ENCODE data around the gene BLCAP. TPM values are rescaled to one million over a fixed set of nuclear protein-coding genes. Genes with fewer than 3 reads are reported as not detected.
"Not testable (repeated sequence)": the region's sequence is repeated elsewhere in the genome, so short reads cannot be mapped to it uniquely, and the experiment has no call there.

BLCAP gene
- polyA plus RNA-seq, 1 donor from 2014 or later: 112 TPM

DNA sequence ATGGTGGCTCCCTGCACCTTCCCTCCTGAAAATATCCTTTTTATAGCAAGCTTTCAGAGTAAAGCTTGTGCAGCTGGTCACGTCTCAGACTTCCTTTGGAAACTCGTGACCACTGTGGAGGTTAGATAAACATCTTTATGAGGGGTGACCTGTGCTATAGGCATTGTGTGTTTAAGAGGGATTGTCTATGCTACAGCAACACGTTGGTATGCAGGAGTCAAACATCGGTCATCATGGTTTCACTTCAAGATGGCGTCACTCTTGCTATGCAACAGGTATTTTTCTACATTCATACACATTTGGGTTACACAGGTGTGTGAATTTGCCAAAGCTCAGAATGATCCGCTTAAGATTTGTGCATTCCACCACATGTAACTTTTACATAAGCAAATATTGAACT lies 14.6 kb upstream of the BLCAP start:
- peaks cover 0 to 3% (median 0%) of the 10 kb centered on the region in 3 donors for H3K9me3 Mint-ChIP-seq
- no peaks in the 10 kb centered on the region for H3K4me1 Mint-ChIP-seq
- H3K27me3 Mint-ChIP-seq: peaks cover 6% of the 10 kb centered on the region
- H3K4me3 Mint-ChIP-seq: no peak overlapping the region
- no peaks in the 10 kb centered on the region for H3K36me3 Mint-ChIP-seq
- no peak overlapping the region for H3K27ac Mint-ChIP-seq

DNA sequence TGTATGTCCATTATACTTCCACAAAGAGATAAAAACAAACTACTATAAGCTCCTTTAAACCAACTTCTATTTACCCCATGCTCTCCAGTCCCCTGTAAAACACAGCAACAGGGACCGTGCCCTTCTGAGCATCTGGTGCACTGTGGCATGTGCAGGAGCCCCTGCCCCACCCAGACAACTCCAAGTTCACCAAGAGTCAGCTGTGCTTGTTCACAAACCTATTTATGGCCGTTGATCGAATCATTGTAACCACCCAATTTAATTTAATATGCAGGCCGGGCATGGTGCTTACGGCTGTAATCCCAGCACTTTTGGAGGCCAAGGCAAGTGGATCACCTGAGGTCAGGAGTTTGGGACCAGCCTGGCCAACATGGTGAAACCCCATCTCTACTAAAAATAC lies 13.7 kb upstream of the BLCAP start:
- peaks cover 2% of the 10 kb centered on the region for H3K27me3 Mint-ChIP-seq
- H3K4me1 Mint-ChIP-seq: no peaks in the 10 kb centered on the region
- no peak overlapping the region for H3K4me3 Mint-ChIP-seq
- H3K27ac Mint-ChIP-seq: no peak overlapping the region
- H3K36me3 Mint-ChIP-seq: no peaks in the 10 kb centered on the region
- peaks cover 0 to 3% (median 0%) of the 10 kb centered on the region in 3 donors for H3K9me3 Mint-ChIP-seq

GRCh38 chr20:37540838-37541237 lies 13.2 kb upstream of the BLCAP start:
- not testable (repeated sequence) for H3K27me3 Mint-ChIP-seq, H3K4me1 Mint-ChIP-seq, H3K27ac Mint-ChIP-seq, H3K4me3 Mint-ChIP-seq, H3K9me3 Mint-ChIP-seq, H3K36me3 Mint-ChIP-seq

GRCh38 chr20:37540001-37540400 lies 12.3 kb upstream of the BLCAP start:
- Mint-ChIP-seq H3K4me1 (no peaks in the 10 kb centered on the region), H3K27ac (no peak overlapping the region), H3K27me3 (no peaks in the 10 kb centered on the region), H3K9me3 (no peaks in the 10 kb centered on the region), H3K36me3 (no peaks in the 10 kb centered on the region), H3K4me3 (no peak overlapping the region)

GRCh38 chr20:37539424-37539823 lies 11.7 kb upstream of the BLCAP start:
- no peaks in the 10 kb centered on the region for H3K27me3 Mint-ChIP-seq
- H3K27ac Mint-ChIP-seq: no peak overlapping the region

GRCh38 chr20:37538003-37538402 lies 10.3 kb upstream of the BLCAP start:
- H3K27me3 Mint-ChIP-seq: no peaks in the 10 kb centered on the region
- peaks cover 0 to 6% (median 4%) of the 10 kb centered on the region in 3 donors for H3K4me1 Mint-ChIP-seq
- no peak overlapping the region for H3K27ac Mint-ChIP-seq
- no peaks in the 10 kb centered on the region for H3K36me3 Mint-ChIP-seq
- no peak overlapping the region for H3K4me3 Mint-ChIP-seq
- H3K9me3 Mint-ChIP-seq: no peaks in the 10 kb centered on the region

More at GRCh38 chr20:37539424-37539823, 11.7 kb upstream of the BLCAP start:
- H3K36me3 Mint-ChIP-seq: no peaks in the 10 kb centered on the region
- H3K4me3 Mint-ChIP-seq: no peak overlapping the region
- H3K4me1 Mint-ChIP-seq: peaks cover 0 to 4% (median 4%) of the 10 kb centered on the region in 3 donors
- H3K9me3 Mint-ChIP-seq: no peaks in the 10 kb centered on the region

GRCh38 chr20:37537505-37537904 lies 9.8 kb upstream of the BLCAP start:
- Mint-ChIP-seq H3K9me3 (no peaks in the 10 kb centered on the region), H3K27ac (no peak overlapping the region), H3K4me3 (no peak overlapping the region), H3K27me3 (no peaks in the 10 kb centered on the region), H3K36me3 (no peaks in the 10 kb centered on the region), H3K4me1 (peaks cover 0 to 6% (median 4%) of the 10 kb centered on the region in 3 donors)

GRCh38 chr20:37535443-37536132 lies 7.9 kb upstream of the BLCAP start:
- Mint-ChIP-seq H3K27ac (no peak overlapping the region), H3K4me3 (no peak overlapping the region), H3K4me1 (peaks cover 0 to 6% (median 4%) of the 10 kb centered on the region in 3 donors), H3K27me3 (no peaks in the 10 kb centered on the region), H3K9me3 (no peaks in the 10 kb centered on the region), H3K36me3 (no peaks in the 10 kb centered on the region)

DNA sequence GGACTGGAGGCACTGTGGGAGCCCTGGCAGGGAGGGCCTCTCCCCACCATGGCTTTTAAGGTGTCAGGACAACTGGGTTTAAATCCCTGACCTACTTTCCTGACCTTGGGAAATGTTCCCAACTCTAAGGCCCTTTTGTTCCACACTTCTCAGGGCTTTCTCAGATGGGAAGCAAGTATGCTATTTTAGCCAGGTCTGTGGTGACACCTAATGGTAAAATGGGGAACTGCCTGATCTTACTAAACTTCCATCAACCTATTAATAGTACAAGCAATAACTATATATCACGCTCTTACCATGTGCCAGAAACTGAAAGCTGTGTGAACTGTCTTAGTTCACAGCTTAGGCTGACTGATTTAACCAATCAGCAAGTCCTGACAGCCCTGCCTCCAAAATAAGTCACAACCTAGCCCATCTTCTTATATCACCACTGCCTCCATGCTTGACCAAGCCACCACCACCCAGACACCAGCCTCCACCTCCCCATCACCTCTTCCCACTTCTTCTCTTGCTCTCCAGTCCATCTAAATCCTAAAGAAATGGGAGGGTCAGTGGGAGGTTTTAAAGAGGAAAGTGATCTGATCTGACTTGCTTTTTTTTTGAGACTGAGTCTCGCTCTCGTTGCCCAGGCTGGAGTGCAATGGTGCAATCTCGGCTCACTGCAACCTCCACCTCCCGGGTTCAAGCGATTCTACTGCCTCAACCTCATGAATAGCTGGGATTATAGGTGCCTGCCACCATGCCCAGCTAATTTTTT lies 6.9 kb upstream of the BLCAP start:
- Mint-ChIP-seq H3K27me3 (no peaks in the 10 kb centered on the region), H3K4me3 (peak overlapping the region in 2 of 4 donors; percentile 31 to 45), H3K4me1 (peaks cover 0 to 6% (median 4%) of the 10 kb centered on the region in 3 donors), H3K9me3 (no peaks in the 10 kb centered on the region), H3K27ac (peak overlapping the region in 2 of 3 donors; percentile 28 to 84), H3K36me3 (no peaks in the 10 kb centered on the region)

DNA sequence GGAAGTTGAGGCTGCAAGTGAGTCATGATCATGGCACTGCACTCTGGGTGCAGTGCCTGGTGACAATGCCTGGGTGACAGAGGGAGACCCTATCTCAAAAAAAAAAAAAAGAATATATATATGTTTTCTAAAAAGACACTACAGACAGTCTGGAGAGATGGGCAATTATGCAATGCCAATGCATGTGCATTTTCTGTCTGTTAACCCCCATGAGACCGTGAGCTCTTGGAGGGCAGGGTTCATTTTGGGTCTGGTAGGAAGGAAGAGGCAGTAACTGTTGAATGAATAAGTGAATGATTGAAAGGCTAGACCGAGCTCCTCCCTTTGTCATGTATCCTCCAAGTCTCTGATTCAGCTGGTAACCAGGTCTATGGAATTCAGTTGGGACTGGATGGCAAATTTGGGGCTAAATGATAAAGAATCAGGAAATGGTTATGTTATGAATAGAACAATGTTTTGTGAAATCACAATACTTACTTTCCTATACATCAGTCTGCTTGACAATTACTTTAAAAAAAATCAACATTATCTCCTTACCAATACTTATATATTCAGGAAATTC lies 5.6 kb upstream of the BLCAP start:
- H3K27ac Mint-ChIP-seq: no peak overlapping the region
- no peaks in the 10 kb centered on the region for H3K27me3 Mint-ChIP-seq
- H3K4me3 Mint-ChIP-seq: no peak overlapping the region
- H3K4me1 Mint-ChIP-seq: peaks cover 0 to 11% (median 9%) of the 10 kb centered on the region in 3 donors
- no peaks in the 10 kb centered on the region for H3K9me3 Mint-ChIP-seq
- no peaks in the 10 kb centered on the region for H3K36me3 Mint-ChIP-seq

DNA sequence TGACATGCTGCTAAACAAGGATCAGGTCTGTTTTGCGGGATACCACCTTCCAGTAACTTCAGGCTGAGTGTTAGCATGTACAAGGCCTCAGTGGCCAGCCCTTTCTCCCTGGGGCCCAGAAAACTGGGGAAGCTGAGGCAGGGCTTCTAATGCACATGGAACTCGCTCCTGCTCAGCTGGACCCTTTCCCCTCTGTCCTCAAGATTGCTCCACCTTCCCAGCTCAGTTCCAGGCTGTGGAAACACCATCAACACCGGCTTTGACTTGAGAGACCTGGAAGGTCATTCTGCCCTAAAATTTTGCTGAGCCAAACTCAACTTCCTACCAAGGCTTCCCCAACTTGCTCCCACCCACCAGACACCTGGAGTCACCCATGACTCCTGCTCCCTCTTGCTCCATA lies 4.2 kb upstream of the BLCAP start:
- peaks cover 4 to 12% (median 9%) of the 10 kb centered on the region in 3 donors for H3K4me1 Mint-ChIP-seq
- no peaks in the 10 kb centered on the region for H3K27me3 Mint-ChIP-seq
- H3K27ac Mint-ChIP-seq: no peak overlapping the region
- H3K4me3 Mint-ChIP-seq: no peak overlapping the region
- no peaks in the 10 kb centered on the region for H3K36me3 Mint-ChIP-seq
- no peaks in the 10 kb centered on the region for H3K9me3 Mint-ChIP-seq

DNA sequence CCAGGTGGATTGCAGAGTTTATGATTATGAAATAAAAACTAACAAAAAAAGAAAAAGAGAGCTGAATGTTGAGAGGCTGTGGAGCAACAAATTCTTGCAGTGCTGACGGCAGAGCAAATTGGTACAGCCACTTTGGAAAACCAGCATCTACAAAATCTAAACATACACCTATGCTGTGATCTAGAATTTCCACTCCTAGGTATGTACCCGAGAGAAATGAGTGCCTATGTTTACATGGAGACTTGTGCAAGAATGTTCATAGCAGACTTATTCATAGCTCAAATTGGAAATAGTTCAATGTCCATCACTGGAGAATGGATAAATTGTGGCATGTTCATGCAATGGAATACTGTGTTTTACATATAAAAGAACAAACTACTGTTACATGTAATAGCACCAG lies 3.0 kb upstream of the BLCAP start:
- no peaks in the 10 kb centered on the region for H3K36me3 Mint-ChIP-seq
- no peak overlapping the region for H3K27ac Mint-ChIP-seq
- H3K4me3 Mint-ChIP-seq: peak overlapping the region in 1 of 4 donors; percentile 18
- H3K9me3 Mint-ChIP-seq: no peaks in the 10 kb centered on the region
- peaks cover 7 to 22% (median 16%) of the 10 kb centered on the region in 3 donors for H3K4me1 Mint-ChIP-seq
- H3K27me3 Mint-ChIP-seq: no peaks in the 10 kb centered on the region

- H3K4me1 Mint-ChIP-seq: peaks cover 12 to 27% (median 22%) of the 10 kb centered on the region in 3 donors
- H3K27me3 Mint-ChIP-seq: no peaks in the 10 kb centered on the region
- no peaks in the 10 kb centered on the region for H3K9me3 Mint-ChIP-seq
- H3K36me3 Mint-ChIP-seq: no peaks in the 10 kb centered on the region
- H3K27ac Mint-ChIP-seq: no peak overlapping the region
- H3K4me3 Mint-ChIP-seq: peak overlapping the region in 1 of 4 donors; percentile 18
Observed at GRCh38 chr20:37529968-37530600, 2.4 kb upstream of the BLCAP start.

DNA sequence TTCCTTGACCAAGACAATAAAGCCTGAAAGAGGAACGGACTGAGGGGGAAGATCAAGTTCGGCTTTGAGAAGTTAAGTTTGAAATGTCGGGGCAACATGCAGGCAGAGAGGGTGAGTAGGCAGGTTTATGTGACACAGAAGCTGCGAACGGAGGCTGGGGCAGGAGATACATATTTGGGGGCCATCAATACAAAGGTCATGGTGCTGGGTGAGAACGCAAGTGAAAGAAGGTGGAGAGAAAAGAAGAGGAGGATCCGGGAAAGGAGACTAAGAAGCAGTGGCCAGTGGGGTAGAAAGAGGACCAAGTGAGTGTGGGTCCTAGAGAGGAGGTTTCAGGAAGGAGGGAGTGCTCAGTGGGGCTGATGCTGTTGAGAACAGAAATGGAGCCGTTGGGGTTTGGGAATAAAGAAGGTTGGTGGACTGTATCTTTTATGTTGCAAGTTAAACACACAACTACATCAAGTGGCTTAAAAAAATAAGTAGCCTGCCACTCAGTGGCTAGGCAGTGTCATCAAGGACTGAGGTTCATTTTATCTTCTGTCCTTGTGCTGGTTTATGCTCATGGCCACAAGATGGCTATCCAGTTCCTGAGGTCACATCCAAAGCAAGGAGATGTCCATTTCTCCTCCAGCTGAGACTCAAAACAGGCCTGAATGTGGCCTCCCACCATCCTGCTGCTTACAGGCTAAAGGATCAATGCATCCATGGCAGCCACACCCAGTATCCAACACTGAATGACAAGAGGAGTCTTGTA lies 1.7 kb upstream of the BLCAP start:
- no peaks in the 10 kb centered on the region for H3K9me3 Mint-ChIP-seq
- peaks cover 2% of the 10 kb centered on the region for H3K36me3 Mint-ChIP-seq
- H3K27me3 Mint-ChIP-seq: no peaks in the 10 kb centered on the region
- H3K27ac Mint-ChIP-seq: peak overlapping the region in 1 of 3 donors; percentile 97
- peak overlapping the region in 1 of 4 donors; percentile 53 for H3K4me3 Mint-ChIP-seq
- peaks cover 12 to 30% (median 20%) of the 10 kb centered on the region in 3 donors for H3K4me1 Mint-ChIP-seq
